Stimulated activated CD4-positive, alpha-beta T cell treated with anti-CD3 and anti-CD28 coated beads, Interleukin-1b, Interleukin-23, amount 100 ng/mL, for 48 hours (primary cell): ENCODE results near the gene POT1.

Experiments used
- DNase-seq: peaks from one replicate; pipeline ENCODE4 v3.0.0-alpha.2; 2020

Gene POT1

DNA sequence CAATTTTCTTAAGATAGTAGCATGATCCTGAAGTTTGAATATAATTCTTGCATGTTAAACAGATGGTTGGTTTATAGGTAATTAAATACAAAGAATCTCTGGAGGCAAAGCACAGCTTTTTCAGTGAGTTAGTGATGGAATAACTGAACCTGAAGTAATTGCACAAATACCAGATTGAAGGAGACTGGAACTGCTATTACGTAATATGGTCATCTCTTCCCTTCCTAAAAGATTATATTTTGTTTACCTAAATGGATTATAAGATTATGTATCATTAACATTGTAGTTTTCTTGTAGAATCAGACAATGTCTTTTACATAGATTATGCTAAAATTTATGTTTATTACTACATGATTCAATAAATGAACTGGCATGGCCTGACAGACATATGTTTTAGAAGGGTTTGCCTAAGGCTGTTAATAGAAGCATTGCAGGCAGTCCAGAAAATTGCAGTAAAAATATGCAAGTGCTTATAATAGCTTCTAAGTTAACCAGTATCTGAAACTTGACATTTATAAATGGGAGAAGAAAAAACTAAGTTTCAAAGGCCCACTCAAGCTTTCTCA, 128.2 kb downstream of the POT1 start:
- DNase-seq: no peak

- DNase-seq: no peak
Observed at GRCh38 chr7:124800386-124800785, 129.2 kb downstream of the POT1 start.

- DNase-seq: no peak
Observed at GRCh38 chr7:124799448-124799847, 130.2 kb downstream of the POT1 start.

- DNase-seq: no peak
Observed at GRCh38 chr7:124796771-124797170, 132.9 kb downstream of the POT1 start.

DNA sequence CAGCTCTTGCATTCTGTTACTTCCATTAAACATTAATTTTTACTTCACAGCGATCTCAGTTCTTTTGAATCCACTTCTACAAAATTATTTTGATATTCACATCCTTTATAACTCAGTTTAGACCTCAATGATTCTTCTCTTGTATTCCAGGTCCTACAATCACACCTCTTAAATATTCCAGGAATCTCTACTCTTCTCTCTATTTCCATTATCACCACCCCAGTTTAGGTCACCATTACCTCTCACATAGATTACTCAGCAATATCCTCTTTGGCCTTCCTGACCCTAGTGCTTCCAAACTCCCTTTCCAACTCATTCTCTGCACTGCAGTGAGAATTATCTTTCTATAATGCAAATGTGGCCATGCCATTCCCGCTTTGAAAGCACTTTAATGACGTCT, 136.9 kb downstream of the POT1 start:
- DNase-seq: no peak

DNA sequence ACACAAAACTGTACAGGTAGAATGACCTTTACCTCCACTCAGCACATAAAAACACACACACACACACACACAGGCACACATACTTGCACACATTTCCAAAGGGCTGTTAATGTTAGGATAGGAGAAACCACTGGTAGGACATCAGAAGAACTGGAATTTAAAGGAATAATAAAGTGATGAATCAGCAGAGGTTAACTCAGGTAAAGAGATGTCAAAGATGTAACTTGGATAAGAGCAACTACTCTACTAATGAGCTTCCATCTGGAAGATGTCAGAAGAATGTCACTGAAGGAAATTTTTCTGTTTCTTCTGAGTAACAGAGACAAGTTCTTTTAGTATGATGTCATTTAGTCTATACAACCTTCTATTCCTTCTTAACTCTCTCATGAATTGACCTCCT, 137.6 kb downstream of the POT1 start:
- no peak for DNase-seq

DNA sequence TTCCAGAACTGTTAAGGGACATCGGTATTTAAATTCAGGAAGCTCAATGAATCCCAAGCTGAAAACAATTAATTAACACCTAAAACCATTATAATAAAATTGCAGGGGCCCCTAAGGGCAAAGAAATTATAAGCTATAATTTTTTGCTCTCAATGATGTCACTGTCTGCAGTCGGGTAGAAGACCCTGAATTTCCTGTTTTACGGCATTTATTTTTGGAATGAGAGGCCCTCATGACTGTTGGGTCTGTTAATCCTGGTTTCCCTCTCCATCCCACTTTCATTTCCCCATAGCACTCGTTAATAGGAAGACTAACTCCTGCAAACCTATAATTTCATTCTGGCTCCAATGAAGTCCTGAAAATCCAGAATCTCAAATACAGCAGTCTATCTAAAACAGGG, 138.2 kb downstream of the POT1 start:
- DNase-seq: no peak

GRCh38 chr7:124790645-124791044, 139.0 kb downstream of the POT1 start:
- no peak for DNase-seq

DNA sequence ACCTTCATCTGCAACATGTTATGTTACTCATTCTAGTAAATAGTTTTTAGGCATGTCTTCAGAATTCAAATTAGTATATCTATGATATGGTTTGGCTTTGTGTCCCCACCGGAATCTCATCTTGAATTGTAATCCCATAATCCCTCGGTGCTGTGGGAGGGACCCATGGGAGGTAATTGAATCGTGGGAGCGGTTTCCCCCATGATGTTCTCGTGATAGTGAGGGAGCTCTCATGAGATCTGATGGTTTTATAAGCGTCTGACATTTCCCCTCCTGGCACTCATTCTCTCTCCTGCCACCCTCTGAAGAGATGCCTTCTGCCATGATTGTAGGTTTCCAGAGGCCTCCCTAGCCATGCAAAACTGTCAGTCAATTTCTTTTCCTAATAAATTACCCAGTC, 143.6 kb downstream of the POT1 start:
- DNase-seq: no peak

DNA sequence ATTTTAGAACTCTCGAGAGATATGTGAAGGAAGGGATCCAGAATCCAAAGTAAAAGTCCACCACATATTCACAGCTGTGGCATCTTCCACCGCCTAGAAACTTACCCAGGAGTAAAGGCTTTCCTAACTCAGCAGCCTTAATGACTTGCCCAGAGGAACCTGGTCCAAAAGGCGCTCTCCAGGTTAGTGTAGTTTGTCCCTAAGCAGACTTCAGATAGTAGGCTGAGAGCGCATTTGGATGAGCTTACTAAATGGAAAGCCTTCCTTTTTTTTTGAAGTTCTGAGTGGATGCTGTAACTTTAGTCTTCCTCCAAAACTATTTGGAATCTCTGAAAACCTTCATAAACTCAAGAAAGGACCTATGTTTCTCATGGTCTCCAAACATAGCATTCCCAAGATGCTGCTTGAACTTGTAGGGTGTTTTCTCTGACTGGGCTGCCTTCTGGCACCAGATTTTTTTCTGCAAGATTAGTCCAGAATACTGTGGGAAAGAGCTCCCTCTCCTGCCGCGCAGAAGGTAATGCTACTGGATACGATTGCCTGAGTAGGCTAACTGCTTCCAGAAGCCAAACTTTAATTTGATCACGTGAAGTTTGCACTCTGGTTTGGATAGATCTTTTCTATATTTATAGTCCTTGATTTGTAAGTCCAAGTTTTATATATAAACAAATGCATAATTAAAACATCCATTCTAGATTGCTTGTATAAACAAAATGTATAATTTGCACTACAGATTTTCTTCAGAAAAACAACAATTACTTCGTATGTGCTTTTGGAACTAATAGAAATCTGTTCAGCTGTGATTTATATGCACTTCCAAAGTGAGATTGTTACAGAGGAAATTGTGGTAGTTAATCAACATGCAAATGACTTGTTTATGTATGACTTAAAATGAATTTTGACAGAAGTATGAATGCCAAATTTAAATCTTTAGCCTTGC, 144.5 kb downstream of the POT1 start:
- DNase-seq: peak; percentile 7

DNA sequence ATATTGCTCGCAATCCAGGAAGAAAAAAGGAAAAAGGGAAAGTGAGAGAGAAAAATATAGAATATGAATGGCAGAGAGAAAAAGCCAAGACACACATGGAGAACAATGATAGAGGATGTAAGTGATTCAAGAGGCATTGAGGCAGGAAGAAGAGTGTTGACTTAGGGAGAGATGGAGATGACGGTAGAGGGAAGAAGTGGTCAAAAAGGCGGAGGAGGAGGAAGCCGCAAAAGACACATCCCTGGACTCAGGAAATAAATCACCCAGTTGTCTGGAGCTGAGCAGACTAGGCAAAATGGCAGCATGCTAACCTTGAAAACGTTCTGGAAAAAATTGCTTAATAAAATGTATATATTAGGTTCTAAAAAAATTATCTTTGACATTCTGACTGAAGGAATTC, 146.4 kb downstream of the POT1 start:
- DNase-seq: no peak

GRCh38 chr7:124781907-124782734, 147.5 kb downstream of the POT1 start:
- no peak for DNase-seq

- DNase-seq: no peak
Observed at GRCh38 chr7:124781418-124781817, 148.2 kb downstream of the POT1 start.

DNA sequence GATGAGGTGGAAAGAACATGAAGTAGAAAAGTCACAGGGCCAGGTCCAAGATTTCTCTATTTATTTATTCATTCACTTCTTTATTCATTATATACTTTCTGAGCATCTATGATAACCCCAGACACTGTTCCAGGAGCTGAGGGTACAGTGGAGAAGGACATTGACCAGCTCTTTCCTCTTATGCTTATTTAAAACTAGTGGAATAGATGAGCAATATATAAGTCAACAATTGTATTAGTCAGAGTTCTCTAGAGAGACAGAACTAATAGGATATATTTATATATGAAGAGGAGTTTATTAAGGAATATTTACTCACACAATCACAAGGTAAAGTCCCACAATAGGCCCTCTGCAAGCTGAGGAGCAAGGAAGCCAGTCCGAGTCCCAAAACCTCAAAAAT, 149.0 kb downstream of the POT1 start:
- DNase-seq: no peak

DNA sequence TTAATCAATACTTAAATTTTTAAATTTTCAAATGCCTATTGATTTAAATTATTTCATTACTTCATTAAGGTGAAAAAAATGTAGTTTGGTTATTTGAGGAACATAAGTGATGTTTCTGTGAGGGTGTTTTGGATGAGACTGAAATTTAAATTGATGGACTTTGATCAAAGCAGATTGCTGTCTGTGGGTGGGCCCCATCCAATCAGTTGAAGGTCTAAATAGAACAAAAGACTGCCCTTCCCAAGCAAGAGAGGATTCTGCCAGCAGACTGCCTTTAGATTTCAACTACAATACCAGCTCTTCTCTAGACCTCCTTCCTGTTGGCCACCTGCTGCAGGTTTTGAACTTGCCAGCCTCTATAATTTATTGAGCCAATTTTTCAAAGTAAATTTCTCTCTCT, 149.6 kb downstream of the POT1 start:
- no peak for DNase-seq

GRCh38 chr7:124779620-124780019, 150.0 kb downstream of the POT1 start:
- no peak for DNase-seq

DNA sequence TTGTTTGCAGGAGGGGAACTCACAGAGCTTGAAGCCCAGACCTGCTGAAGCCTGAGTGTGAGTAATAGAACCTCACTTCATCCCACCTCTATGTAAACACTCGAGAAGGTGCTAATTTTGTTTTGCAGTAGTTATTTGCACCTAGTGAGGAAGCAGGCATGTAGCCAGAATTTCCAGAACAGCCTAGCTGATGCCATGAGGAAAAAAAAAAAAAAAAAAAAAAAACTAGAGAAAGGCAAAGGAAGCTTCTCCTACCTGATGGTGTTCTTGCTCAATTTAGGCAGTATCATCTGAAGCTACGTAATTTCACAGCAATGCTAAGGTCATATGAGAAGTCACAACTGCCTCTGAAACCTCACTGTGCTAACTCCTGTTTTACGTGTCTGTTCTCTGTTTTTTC, 150.4 kb downstream of the POT1 start:
- no peak for DNase-seq

DNA sequence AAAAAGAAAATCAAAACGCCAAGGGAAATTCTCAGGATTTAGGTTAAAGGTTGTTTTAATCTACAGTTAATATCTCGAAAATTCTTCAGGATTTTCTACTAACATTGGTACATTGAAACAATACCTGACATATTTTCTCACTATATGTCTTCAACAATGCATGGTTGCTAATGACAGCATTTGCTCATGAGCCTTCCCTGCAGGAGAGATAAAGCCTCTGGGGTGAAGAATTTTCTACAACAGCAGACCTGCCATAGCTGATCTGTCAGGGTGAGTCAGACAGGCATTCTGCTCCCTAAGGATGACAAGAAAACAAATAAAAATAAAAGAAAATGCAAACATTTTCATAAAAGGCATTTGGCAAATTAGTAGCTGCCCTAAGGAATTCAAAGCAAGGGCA, 152.4 kb downstream of the POT1 start:
- no peak for DNase-seq

DNA sequence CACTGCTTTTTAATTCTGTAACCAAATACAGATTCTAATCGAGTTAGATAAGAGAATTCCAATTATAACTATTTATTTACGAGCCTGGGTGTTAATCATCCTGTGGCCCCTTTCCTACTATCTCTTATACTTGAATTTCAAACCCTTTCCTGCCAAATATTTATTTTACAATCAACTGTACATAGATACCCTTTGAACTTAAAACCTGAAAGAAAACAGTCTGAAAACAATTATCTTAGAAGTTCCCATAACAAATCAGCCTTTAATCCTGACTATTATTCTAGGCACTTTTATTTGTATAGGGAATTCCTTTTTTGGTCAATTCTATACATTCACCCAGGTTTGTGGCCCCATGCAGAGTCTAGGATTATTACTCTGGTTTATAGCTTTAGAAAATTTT, 153.5 kb downstream of the POT1 start:
- no peak for DNase-seq

- DNase-seq: no peak
Observed at GRCh38 chr7:124775422-124775821, 154.2 kb downstream of the POT1 start.

GRCh38 chr7:124773938-124774337, 155.7 kb downstream of the POT1 start:
- DNase-seq: no peak

GRCh38 chr7:124773339-124773738, 156.3 kb downstream of the POT1 start:
- no peak for DNase-seq
